Measurements from ENCODE around the gene ZNF385B. TPM values are rescaled to one million over a fixed set of nuclear protein-coding genes. Genes with fewer than 3 reads are reported as not detected.
"Not testable (repeated sequence)": the region's sequence is repeated elsewhere in the genome, so short reads cannot be mapped to it uniquely, and the experiment has no call there.

ZNF385B gene
- total RNA-seq, 1 donor from 2014 or later = not detected

GRCh38 chr2:179525340-179525739, 336.1 kb downstream of the ZNF385B start:
- DNase-seq (ENCODE audit: extremely low read depth, low read depth, low spot score) = no peak

DNA sequence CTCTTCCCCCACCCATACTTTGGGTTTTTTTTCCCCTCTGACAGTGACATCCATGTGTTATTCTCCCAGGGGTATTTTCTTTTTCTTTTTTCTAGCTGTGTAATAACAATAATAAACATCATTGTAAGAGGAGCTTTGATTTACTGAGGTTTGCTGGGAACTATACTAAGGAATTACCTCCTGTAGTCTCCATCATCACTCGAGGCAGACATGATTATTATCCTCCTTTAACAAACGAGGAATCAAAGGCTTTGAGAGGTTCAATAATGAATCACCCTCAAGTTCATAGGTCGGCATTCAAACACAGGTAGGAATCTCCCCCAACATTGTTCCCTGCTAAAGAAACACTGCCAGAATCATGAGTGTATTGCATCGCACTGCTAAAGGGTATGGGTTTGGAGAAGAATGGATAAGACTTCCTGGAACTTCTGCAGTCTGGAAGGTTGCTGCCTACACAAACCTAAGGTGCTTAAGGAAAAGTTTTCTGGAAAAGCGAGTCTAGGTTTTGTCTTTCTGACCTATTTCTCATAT, 336.5 kb downstream of the ZNF385B start:
- DNase-seq (ENCODE audit: extremely low read depth, low read depth, low spot score) = no peak

DNA sequence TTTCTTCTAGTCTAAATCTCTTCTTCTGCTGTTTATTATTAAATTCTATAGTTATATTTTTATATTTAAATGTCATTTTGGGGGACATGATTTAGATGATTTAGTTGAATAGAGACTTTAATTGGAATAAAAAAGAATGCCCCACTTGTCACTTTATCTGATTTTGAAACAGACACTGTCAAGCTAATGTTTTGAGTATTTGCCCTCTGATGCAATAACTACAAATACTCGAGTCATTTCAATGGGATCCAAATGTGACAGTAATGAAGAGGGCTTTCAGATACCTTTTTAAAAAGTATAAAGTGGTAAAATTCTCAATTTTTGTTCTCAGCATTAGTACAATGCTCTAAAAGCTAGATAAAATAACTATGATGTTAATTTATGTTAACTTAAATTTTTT, 339.5 kb downstream of the ZNF385B start:
- DNase-seq (ENCODE audit: extremely low read depth, low read depth, low spot score) = no peak

DNA sequence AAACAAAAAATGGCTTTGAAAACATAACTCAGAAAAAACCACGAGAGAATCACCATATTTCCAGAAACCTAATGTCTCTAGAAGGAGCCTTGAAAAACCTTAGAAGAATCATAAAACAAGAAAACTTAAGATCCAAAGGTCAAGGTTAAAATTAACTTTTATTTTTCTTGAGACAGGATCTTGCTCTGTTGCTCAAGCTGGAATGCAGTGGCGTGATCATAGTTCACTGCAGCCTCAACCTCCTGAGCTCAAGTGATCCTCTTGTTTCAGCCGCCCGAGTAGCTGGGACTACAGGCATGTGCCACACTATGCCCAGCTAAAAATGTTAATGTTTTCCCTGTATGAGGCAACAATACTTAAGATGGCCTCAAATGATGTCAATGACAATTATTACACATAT, 342.6 kb downstream of the ZNF385B start:
- no peak for DNase-seq (ENCODE audit: extremely low read depth, low read depth, low spot score)

DNA sequence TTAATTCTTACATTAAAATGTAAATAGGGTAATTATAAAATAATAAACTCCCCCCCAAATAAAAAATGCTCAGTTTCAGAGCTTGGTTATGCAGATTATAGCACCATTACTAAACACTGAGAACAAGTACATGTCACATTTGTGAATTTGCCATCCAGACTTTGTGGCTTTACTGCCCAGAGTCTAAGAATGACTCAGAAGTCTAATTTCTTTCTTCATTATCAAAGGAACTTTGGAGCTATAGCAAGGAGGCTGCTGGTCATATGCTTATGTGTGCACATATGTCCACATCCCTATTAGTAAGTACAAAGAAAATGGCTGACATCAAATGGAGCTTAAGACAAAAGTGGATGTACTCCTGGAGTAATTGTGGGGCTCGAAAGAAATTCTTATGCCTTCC, 348.2 kb downstream of the ZNF385B start:
- no peak for DNase-seq (ENCODE audit: extremely low read depth, low read depth, low spot score)

- DNase-seq (ENCODE audit: extremely low read depth, low read depth, low spot score) = no peak
These were observed 349.0 kb downstream of the ZNF385B start for GRCh38 chr2:179512281-179513035.

DNA sequence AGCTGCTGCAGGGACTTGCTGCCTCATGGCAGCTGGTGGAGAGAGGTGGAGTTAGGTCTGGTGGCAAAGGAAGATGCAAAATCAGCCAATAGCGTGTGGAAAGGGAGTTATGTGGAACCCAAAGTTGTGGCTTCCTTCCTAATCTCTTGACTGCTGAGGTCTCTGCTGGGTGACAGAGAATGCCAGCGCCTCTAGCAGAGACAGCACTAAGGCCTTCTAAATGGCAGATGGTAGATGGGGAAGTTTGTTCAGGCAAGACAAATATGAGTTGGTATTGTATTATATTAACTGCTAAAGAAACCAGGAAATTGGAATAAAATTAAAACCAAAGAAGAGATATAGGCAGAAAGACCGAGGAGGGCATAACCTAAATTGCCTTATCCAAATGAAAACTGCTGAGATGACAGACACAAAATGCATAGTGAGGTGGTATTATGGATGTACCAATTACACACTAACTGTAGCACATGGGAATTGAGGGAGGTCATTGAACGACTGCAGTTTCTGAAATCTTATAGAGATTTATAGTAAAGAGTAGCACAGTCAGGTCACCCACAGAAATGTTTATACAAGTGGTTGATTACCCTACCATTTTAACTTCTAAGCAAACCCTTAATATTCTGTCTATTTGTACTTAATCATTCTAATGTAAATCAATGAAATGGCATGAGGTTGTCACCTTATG, 350.2 kb downstream of the ZNF385B start:
- DNase-seq (ENCODE audit: extremely low read depth, low read depth, low spot score) = no peak

GRCh38 chr2:179495315-179495714, 366.1 kb downstream of the ZNF385B start:
- no peak for DNase-seq (ENCODE audit: extremely low read depth, low read depth, low spot score)

- no peak for DNase-seq (ENCODE audit: extremely low read depth, low read depth, low spot score)
These were observed 372.8 kb downstream of the ZNF385B start for GRCh38 chr2:179488563-179488962.

DNA sequence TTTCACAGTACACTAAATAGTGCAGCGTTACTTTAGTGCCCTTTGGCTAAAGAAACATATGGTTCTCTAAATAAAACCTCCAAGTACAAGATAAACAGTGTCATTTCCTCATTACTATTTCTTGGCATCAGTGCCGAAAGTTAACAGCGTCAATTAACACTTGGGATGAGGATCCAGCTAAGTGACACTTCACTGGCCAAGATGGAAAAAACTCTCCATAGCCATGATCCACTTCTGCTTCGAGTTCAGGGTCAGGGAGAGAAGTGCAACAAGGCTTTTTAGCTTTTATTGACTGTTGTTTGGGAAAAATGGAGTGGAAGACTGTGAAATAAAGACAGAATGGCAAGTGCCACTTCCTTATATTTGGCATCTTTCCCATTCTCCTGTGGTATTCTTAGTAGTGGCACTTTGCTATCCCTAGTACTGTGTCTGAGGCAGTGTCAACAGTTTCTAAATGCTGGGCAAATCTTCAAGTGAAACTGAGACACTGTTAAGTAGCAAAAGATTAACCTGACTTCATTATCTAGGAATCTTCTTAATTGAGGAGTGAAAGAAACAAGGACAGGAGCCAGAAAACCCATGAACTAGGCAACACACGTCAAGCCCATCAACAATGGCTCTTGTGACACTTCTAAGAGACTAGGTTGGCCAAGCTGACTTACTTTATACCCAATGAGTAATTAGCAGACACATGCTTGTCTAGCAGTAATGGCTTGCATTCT, 374.2 kb downstream of the ZNF385B start:
- no peak for DNase-seq (ENCODE audit: extremely low read depth, low read depth, low spot score)

DNA sequence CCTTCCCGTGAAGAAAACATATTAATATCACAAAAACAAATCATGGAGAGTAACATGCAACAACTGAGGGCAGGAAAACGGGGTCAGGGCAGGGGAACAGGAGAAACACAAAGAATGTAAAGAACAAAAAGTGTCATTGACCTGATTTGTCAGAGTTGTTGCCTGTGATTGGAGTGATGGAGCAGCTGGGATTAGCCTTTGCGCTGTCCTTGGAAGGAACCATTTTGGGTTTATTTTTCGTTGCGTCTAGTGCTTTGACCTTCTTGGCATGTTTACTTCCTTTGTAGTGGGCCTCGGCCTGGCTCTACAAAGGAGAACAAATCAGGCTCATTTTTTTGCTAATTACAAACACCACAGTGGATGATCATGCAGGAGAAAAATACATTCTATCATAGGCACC, 378.3 kb downstream of the ZNF385B start:
- DNase-seq (ENCODE audit: extremely low read depth, low read depth, low spot score) = no peak

GRCh38 chr2:179479947-179480346, 381.5 kb downstream of the ZNF385B start:
- DNase-seq (ENCODE audit: extremely low read depth, low read depth, low spot score) = no peak

DNA sequence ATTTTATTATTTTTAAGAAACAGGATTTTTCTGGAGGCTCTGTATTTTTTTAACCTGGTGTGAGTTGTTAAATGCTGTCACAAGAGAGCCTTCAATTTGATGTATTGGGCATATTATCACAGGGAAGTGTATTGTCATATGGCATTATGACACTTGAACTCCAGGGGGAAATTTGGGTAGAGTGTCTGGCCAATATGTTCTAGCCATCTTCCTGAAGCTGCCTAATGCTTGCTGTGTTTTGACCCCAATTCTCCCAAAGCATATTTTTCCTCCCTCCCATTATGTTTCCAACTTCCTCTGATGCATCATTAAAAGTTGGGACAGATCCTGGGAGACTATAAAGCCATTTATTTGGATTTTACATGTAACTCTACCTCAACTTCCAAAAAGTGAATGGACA, 382.6 kb downstream of the ZNF385B start:
- no peak for DNase-seq (ENCODE audit: extremely low read depth, low read depth, low spot score)

DNA sequence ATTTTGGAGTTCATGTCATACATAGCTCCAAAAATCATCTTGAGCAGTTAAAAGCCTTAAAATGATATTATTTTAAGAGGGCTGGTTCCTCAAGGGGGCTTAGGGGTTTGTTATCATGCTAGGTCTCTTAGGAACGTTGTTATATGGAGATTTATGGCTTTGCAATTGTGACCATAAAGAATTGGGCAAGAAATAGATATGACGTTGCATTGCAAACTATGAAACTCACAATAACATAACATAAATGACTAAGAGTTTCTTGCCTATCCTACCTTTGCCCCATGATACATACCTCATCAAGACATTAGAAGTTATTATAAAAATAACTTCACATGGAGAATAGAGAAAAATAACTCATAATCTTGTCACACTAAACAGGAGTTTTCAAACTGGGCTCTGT, 390.4 kb downstream of the ZNF385B start:
- DNase-seq (ENCODE audit: extremely low read depth, low read depth, low spot score) = no peak

GRCh38 chr2:179470089-179470488, 391.3 kb downstream of the ZNF385B start:
- DNase-seq (ENCODE audit: extremely low read depth, low read depth, low spot score) = no peak

GRCh38 chr2:179467960-179468359, 393.5 kb downstream of the ZNF385B start:
- no peak for DNase-seq (ENCODE audit: extremely low read depth, low read depth, low spot score)

DNA sequence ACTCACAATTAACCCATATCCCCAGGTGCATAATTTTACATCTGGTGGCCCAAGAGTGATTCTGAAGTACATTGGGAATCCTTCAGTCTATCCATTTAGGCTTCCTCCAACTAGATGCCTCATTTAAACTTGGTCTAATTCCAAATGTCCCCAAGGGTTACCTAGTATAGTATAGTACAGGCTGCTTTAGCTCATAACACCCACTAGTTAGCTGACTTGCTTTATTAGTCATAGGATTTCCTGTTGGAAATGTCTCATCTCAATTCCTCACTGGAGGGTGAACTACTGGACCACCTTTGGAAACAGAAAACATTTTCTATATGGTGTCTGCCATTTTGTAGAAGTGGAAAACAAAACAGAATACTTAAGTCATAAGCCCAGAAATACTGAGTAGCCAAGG, 394.3 kb downstream of the ZNF385B start:
- peak; percentile 22 for DNase-seq (ENCODE audit: extremely low read depth, low read depth, low spot score)

DNA sequence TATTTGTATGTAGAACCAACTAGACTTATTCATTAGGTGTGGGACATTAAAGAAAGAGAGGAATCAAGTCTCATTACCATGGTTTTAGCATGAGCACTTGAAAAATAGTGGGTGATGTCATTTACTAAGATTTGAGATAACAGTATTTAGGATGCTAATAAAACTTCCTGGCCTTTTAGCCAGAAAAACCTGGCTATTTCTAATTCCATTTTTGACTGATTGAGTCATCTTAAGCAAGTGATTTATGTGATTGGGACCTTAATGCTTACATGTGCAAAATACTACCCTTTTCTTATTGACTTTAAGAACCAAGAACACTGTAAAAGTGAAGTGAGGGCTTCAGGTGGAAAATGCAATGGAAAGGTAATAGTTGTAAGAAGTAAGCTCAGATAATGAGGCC, 400.0 kb downstream of the ZNF385B start:
- DNase-seq (ENCODE audit: extremely low read depth, low read depth, low spot score) = no peak

DNA sequence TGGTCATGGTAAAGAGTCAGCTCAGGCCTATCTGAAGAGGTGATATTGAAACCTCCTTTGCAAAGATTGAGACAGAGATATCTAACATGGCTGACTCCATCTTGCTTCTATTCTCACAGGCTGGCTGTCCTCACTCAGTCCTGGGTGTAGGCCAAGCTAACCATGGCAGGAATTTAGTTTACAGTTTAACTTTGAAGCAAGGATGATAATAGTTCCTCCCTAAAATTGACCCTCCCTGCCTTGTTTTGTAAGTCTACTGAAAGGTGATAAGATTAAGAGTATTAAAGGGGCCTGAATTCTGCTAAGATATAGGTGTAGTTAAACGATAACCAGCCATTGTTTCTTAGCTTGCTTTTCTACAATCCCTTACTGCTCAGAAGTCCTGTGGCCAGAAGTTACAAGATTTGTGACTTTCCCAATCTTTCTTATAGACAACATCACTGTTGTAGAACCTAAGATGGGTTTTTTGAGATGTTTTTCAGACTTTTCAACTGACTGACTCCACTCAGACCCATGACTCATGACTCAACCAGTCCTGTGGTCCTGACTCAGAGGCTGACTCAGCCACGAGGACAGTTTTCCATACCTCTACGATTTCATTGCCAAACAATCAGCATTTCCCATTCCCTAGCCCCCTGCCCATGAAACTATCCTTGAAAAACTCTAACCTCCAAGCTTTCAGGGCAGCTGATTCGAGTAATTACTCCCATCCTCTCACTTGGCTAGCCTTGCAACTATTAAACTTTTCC, 401.1 kb downstream of the ZNF385B start:
- DNase-seq (ENCODE audit: extremely low read depth, low read depth, low spot score) = peak; percentile 50

DNA sequence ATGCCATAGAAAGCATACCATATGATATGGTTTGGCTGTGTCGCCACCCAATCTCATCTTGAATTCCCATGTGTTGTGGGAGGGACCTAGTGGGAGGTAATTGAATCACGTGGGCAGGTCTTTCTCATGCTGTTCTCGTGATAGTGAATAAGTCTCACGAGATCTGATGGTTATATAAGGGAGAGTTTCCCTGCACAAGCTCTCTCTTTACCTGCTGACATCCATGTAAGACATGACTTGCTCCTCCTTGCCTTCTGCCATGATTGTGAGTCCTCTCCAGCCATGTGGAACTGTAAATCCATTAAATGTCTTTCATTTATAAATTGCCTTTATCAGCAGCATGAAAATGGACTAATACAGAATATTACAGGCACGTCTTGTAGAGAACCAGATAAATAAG, 403.3 kb downstream of the ZNF385B start:
- DNase-seq (ENCODE audit: extremely low read depth, low read depth, low spot score) = not testable (repeated sequence)

DNA sequence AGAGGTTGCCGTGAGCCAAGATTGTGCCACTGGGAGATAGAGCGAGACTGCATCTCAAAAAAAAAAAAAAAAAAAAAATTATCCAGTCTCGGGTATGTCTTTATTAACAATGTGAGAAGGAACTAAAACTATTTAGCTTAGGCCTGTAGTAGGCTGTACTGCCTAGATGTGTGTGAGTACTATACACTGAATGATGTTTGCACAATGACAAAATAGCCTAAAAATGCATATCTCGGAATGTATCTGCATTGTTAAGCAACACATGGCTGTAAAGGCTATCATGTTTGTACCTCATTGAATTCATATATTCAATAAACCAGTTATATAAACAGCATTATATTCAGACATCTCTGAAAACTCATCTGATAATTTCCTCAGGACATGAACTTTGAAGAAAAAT, 405.6 kb downstream of the ZNF385B start:
- no peak for DNase-seq (ENCODE audit: extremely low read depth, low read depth, low spot score)

Data from glomerular endothelial cell (primary cell).